ENCODE measurements around the gene P2RY1. TPM values are rescaled to one million over a fixed set of nuclear protein-coding genes. Genes with fewer than 3 reads are reported as not detected.

P2RY1 gene
- total and polyA plus RNA-seq, 9 of the 15 experiments (the other 6 are each of a cell fraction or from before 2014, with no cell fraction given), result 6.0 to 27.9 (median 18.4) TPM

DNA sequence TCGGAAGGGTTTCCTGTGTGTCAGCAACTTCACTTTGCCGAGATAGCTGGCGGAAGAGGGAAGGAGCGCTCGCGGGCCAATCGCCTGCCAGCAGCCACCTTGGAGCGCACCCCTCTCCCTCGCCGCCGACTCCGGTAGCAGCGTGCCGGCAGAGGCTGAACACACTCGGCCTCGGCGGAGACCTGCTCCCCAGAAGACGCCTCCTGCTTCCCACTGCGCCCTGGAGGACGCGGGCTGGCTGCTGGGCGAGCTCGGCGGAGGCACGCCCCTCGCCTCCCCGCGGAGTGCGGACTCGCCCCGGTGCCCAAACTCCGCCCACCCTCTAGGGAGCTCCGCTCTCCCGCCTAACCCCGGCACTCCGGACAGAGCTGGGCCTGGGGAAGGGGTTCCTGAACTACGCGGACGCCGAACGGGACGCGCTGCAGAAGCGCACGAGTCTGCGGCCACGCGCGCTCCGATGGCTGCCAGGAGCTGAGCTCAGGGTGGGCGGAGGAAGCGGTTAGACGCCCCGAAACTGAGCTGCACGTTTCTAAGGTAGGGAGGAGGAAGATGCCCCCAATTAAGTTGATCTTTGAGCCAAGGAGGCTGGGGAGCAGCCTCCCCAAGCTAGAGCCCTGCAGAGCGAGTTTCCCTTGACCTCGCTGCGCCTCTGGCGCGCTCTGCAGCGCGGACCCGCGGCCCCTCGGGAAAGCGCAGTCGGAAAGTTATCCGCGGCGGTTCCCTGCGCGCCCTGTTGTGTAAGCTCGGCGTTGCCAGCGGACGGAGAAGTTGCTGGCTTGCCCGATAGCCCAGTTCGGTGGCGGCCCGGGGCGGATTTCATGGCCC is at the start of gene P2RY1 (continued):
- TF ChIP-seq RCOR1 (IDR thresholded peaks at IDR 0.05; ENCODE audit: borderline replicate concordance in 1 of 2, low read depth in 2 of 2, low read length in 2 of 2) (no peak; a peak in 1 of 4 replicates), ZNF57 (CRISPR knock-in tag; IDR thresholded peaks at IDR 0.05) (no peak), ZNF696 (CRISPR knock-in tag; conservative IDR thresholded peaks at IDR 0.05) (no peak), MTA1 (IDR thresholded peaks at IDR 0.05; ENCODE audit: borderline replicate concordance) (no peak), MYNN (IDR thresholded peaks at IDR 0.05) (no peak; the same call in 1 of the 2 replicates), MYNN (CRISPR knock-in tag; IDR thresholded peaks at IDR 0.05) (no peak), NCOA6 (IDR thresholded peaks at IDR 0.05) (no peak; the same call in 1 of the 2 replicates), TOE1 (IDR thresholded peaks at IDR 0.05; ENCODE audit: borderline replicate concordance) (0 out of 2 replicates have a peak, but pooled peaks have one; percentile 7), TOE1 (CRISPR knock-in tag; IDR thresholded peaks at IDR 0.05; ENCODE audit: borderline replicate concordance, low read depth) (no peak), ILK (tag; IDR thresholded peaks at IDR 0.05; ENCODE audit: borderline replicate concordance, low read depth) (no peak), MAFF (IDR thresholded peaks at IDR 0.05; ENCODE audit: low read length) (peak; percentile 20; the same call in 1 of the 2 replicates), ZNF583 (CRISPR knock-in tag; IDR thresholded peaks at IDR 0.05) (no peak; the same call in 1 of the 2 replicates), ERF (CRISPR knock-in tag; IDR thresholded peaks at IDR 0.05) (no peak), YY1 (IDR thresholded peaks at IDR 0.05; ENCODE audit: borderline replicate concordance in 1 of 3, control insufficient read depth in 1 of 3, extremely low read depth in 1 of 3, insufficient read depth in 3 of 3, insufficient read length in 1 of 3, insufficient replicate concordance in 2 of 3, low read depth in 1 of 3, low read length in 2 of 3) (peak in 1 of 3 experiments; percentile 46), IFI16 (CRISPR knock-in tag; IDR thresholded peaks at IDR 0.05) (no peak), ZNF239 (CRISPR knock-in tag; IDR thresholded peaks at IDR 0.05) (no peak), SMARCE1 (IDR thresholded peaks at IDR 0.05) (no peak), TRIM28 (IDR thresholded peaks at IDR 0.05) (0 out of 2 replicates have a peak, but pooled peaks have one; percentile 5), ZFP36 (IDR thresholded peaks at IDR 0.05; ENCODE audit: low read depth, low read length, partially characterized antibody) (no peak), WHSC1 (IDR thresholded peaks at IDR 0.05; ENCODE audit: low read length) (no peak), SETDB1 (IDR thresholded peaks at IDR 0.05; ENCODE audit: low read length) (no peak), MTA2 (IDR thresholded peaks at IDR 0.05; ENCODE audit: low read depth) (no peak), KAT2B (IDR thresholded peaks at IDR 0.05; ENCODE audit: low read depth, low read length) (no peak), HDAC8 (tag; IDR thresholded peaks at IDR 0.05) (no peak)
- TF ChIP-seq, protein P1, sequence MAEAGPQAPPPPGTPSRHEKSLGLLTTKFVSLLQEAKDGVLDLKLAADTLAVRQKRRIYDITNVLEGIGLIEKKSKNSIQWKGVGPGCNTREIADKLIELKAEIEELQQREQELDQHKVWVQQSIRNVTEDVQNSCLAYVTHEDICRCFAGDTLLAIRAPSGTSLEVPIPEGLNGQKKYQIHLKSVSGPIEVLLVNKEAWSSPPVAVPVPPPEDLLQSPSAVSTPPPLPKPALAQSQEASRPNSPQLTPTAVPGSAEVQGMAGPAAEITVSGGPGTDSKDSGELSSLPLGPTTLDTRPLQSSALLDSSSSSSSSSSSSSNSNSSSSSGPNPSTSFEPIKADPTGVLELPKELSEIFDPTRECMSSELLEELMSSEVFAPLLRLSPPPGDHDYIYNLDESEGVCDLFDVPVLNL (CRISPR knock-in tag; IDR thresholded peaks at IDR 0.05; ENCODE audit: low read depth), result no peak
- TF ChIP-seq, protein P2, sequence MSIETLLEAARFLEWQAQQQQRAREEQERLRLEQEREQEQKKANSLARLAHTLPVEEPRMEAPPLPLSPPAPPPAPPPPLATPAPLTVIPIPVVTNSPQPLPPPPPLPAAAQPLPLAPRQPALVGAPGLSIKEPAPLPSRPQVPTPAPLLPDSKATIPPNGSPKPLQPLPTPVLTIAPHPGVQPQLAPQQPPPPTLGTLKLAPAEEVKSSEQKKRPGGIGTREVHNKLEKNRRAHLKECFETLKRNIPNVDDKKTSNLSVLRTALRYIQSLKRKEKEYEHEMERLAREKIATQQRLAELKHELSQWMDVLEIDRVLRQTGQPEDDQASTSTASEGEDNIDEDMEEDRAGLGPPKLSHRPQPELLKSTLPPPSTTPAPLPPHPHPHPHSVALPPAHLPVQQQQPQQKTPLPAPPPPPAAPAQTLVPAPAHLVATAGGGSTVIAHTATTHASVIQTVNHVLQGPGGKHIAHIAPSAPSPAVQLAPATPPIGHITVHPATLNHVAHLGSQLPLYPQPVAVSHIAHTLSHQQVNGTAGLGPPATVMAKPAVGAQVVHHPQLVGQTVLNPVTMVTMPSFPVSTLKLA (conservative IDR thresholded peaks at IDR 0.05), result peak; percentile 50 to 73; a peak in 3 of 4 replicates
- TF ChIP-seq, protein P3, sequence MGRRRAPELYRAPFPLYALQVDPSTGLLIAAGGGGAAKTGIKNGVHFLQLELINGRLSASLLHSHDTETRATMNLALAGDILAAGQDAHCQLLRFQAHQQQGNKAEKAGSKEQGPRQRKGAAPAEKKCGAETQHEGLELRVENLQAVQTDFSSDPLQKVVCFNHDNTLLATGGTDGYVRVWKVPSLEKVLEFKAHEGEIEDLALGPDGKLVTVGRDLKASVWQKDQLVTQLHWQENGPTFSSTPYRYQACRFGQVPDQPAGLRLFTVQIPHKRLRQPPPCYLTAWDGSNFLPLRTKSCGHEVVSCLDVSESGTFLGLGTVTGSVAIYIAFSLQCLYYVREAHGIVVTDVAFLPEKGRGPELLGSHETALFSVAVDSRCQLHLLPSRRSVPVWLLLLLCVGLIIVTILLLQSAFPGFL (CRISPR knock-in tag; IDR thresholded peaks at IDR 0.05), result no peak
